SK-N-MC (cell line): Measurements from ENCODE around the gene STK39.

Experiments
- EZH2 ChIP-seq: fragments of 200-600 bp; sonication (generic); IDR thresholded peaks from one replicate; pipeline ENCODE4 v1.6.1; 2017; ENCODE audit warnings: antibody characterized with exemption
- POLR2AphosphoS5 ChIP-seq: IDR thresholded peaks from 2 replicates; pipeline ENCODE4 v1.6.1; 2012; ENCODE audit warnings: mild to moderate bottlenecking, low read depth, low read length, borderline replicate concordance

GRCh38 chr2:168272225-168272624, 24.8 kb upstream of the STK39 start:
- TF ChIP-seq EZH2 (no peak), POLR2AphosphoS5 (no peak)
